Activated CD8-positive, alpha-beta T cell treated with anti-CD3 and anti-CD28 coated beads for 36 hours (primary cell): Measurements from ENCODE around the gene RMRP. TPM values are rescaled to one million over a fixed set of nuclear protein-coding genes. Genes with fewer than 3 reads are reported as not detected.

ENCODE experiments used
- ATAC-seq: fragments of 200-7000 bp; cut with Tn5 transposase; one replicate; pipeline ENCODE4 v1.10.0; 2021; ENCODE audit warnings: mild to moderate bottlenecking, moderate library complexity
- CTCF ChIA-PET: fragments of 350-600 bp; sonication (Branson Sonifier 250); formaldehyde crosslinking; loops from one replicate; lab custom pipeline; 2021; ENCODE audit warnings: antibody characterized with exemption; lab: Charles Lee
- POLR2A ChIA-PET: fragments of 350-600 bp; sonication (Branson Sonifier 250); formaldehyde crosslinking; loops from one replicate; lab custom pipeline; 2021; ENCODE audit warnings: antibody characterized with exemption; lab: Charles Lee
- DNase-seq: peaks from one replicate; pipeline ENCODE4 v3.0.0-alpha.2; 2020
- H3K27ac Mint-ChIP-seq: one replicate; pipeline ENCODE4 v1.8.0; 2021; ENCODE audit warnings: mild to moderate bottlenecking, mixed read lengths
- H3K27me3 Mint-ChIP-seq: one replicate; pipeline ENCODE4 v1.8.0; 2021; ENCODE audit warnings: mixed read lengths
- H3K36me3 Mint-ChIP-seq: one replicate; pipeline ENCODE4 v1.8.0; 2021; ENCODE audit warnings: low read depth, mixed read lengths
- H3K4me1 Mint-ChIP-seq: one replicate; pipeline ENCODE4 v1.8.0; 2021; ENCODE audit warnings: low read depth, mixed read lengths
- H3K4me3 Mint-ChIP-seq: one replicate; pipeline ENCODE4 v1.8.0; 2021; ENCODE audit warnings: mild to moderate bottlenecking, moderate library complexity, mixed read lengths
- H3K9me3 Mint-ChIP-seq: one replicate; pipeline ENCODE4 v1.8.0; 2021; ENCODE audit warnings: mixed read lengths
- CTCF ChIP-seq: fragments of 200-600 bp; IDR thresholded peaks from one replicate; pipeline ENCODE4 v1.8.0; 2022; ENCODE audit warnings: antibody characterized with exemption, mild to moderate bottlenecking
- intact Hi-C: fragments of 100-400 bp; cut with micrococcal nuclease; formaldehyde crosslinking; loops from one replicate; pipeline ENCODE4 v1.10.0; 2022
- total RNA-seq, 2 experiments: library from RNA; stranded (reverse); gene quantifications; one replicate each; pipeline ENCODE4 v1.2.3, GENCODE V29; 2021

RMRP gene
- total RNA-seq, 2 experiments from 2014 or later = 13,164 to 13,311 TPM

GRCh38 chr9:35653611-35654010, 4.2 kb downstream of the RMRP start:
- Mint-ChIP-seq H3K9me3 (no peaks in the 10 kb centered on the region), H3K27ac (no peak overlapping the region), H3K4me3 (no peak overlapping the region), H3K4me1 (peaks cover 43% of the 10 kb centered on the region), H3K36me3 (peaks cover 17% of the 10 kb centered on the region), H3K27me3 (peaks cover 2% of the 10 kb centered on the region)
- CTCF ChIA-PET = interaction anchor here (0.9 to 8.7 kb wide), 3 partner anchors 14 to 75 kb away, joined by 3 to 95 read pairs (median 4); no protein-coding TSS in a partner anchor
- DNase-seq (no peak), ATAC-seq (no peak)
- POLR2A ChIA-PET = interaction anchor here (0.7 kb wide), 1 partner anchor 37 kb away, joined by 3 read pairs; no protein-coding TSS in a partner anchor
- intact Hi-C loops = loop anchor here (10.0 kb wide), 1 partner anchor 161 kb away; the partner anchor contains the start of genes HINT2 and SPAG8
- no peak for TF ChIP-seq CTCF

- Mint-ChIP-seq H3K9me3 (no peaks in the 10 kb centered on the region), H3K27me3 (peaks cover under 1% of the 10 kb centered on the region), H3K36me3 (peaks cover 22% of the 10 kb centered on the region), H3K27ac (no peak overlapping the region), H3K4me3 (no peak overlapping the region), H3K4me1 (peaks cover 49% of the 10 kb centered on the region)
- ATAC-seq (no peak), DNase-seq (no peak)
- intact Hi-C loops = loop anchor here (10.0 kb wide), 1 partner anchor 162 kb away; the partner anchor contains the start of genes HINT2 and SPAG8
- ChIA-PET CTCF (interaction anchor here (1.9 kb wide), 1 partner anchor 14 kb away, joined by 4 read pairs; no protein-coding TSS in a partner anchor), POLR2A (no interaction called here)
- no peak for TF ChIP-seq CTCF
Measured at GRCh38 chr9:35652829-35653209, 5.0 kb downstream of the RMRP start.

- Mint-ChIP-seq H3K9me3 (no peaks in the 10 kb centered on the region), H3K4me1 (peaks cover 50% of the 10 kb centered on the region), H3K27me3 (no peaks in the 10 kb centered on the region), H3K4me3 (peak overlapping the region; percentile 85), H3K27ac (peak overlapping the region; percentile 96), H3K36me3 (peaks cover 21% of the 10 kb centered on the region)
- ChIA-PET CTCF (interaction anchor here (1.9 to 7.7 kb wide), 2 partner anchors 13 to 41 kb away, joined by 4 to 62 read pairs; no protein-coding TSS in a partner anchor), POLR2A (interaction anchor here (0.6 kb wide), 1 partner anchor 12 kb away, joined by 3 read pairs; the partner anchor contains the start of gene ARHGEF39)
- no peak for TF ChIP-seq CTCF
- DNase-seq (no peak), ATAC-seq (no peak)
- intact Hi-C loops = loop anchor here (10.0 kb wide), 1 partner anchor 163 kb away; the partner anchor contains the start of genes HINT2 and SPAG8
Measured at GRCh38 chr9:35651956-35652828, 5.6 kb downstream of the RMRP start.

GRCh38 chr9:35650341-35651158, 7.3 kb downstream of the RMRP start, which contains the start of gene SIT1:
TSS of gene SIT1 (minus strand) at chr9:35650931. CDS start at chr9:35650853, 78 bp downstream.
- peaks cover 41% of the 10 kb centered on the region for H3K4me1 Mint-ChIP-seq
- DNase-seq = peak; percentile 73
- no peaks in the 10 kb centered on the region for H3K27me3 Mint-ChIP-seq
- H3K9me3 Mint-ChIP-seq = no peaks in the 10 kb centered on the region
- peak; percentile 20 for ATAC-seq
- ChIA-PET POLR2A (interaction anchor here (1.2 to 6.4 kb wide), 5 partner anchors 6 to 81 kb away, joined by 3 to 64 read pairs (median 4); partner anchors contain the start of genes CCDC107 and RMRP), CTCF (interaction anchor here (1.0 to 7.7 kb wide), 8 partner anchors 8 to 81 kb away, joined by 3 to 98 read pairs (median 24); partner anchors contain the start of genes CCDC107, CD72 and RMRP)
- H3K4me3 Mint-ChIP-seq = peak within 1 kb of the TSS; percentile 85
- H3K27ac Mint-ChIP-seq = peak within 1 kb of the TSS; percentile 96
- peaks cover 25% of the 10 kb centered on the region for H3K36me3 Mint-ChIP-seq
- intact Hi-C loops = loop anchor here (10.0 kb wide), 1 partner anchor 164 kb away; the partner anchor contains the start of genes HINT2 and SPAG8
- no peak for TF ChIP-seq CTCF
